Spinal cord (tissue), 10 donors: ENCODE results near the gene PRDM16. TPM values are rescaled to one million over a fixed set of nuclear protein-coding genes. Genes with fewer than 3 reads are reported as not detected.

Experiments
- DNase-seq, 6 donors: peaks; one replicate each; pipeline versions ENCODE4 v3.0.0 to v3.0.0-alpha.2; 2013 to 2015; ENCODE audit warnings: low spot score in 6 of 6, low read depth in 4 of 6
- H3K27ac ChIP-seq: one replicate; pipeline ENCODE4 v1.5.1; 2013; ENCODE audit warnings: low read depth, low read length, control low read depth
- H3K27me3 ChIP-seq: one replicate; pipeline ENCODE4 v1.6.1; 2013; ENCODE audit warnings: low read length; ENCODE audit not compliant: control insufficient read depth, insufficient read depth
- H3K36me3 ChIP-seq: one replicate; pipeline ENCODE4 v1.6.1; 2013; ENCODE audit warnings: low read length; ENCODE audit not compliant: control insufficient read depth, insufficient read depth
- H3K4me1 ChIP-seq: one replicate; pipeline ENCODE4 v1.6.1; 2013; ENCODE audit warnings: low read length; ENCODE audit not compliant: control insufficient read depth, insufficient read depth
- H3K4me3 ChIP-seq: one replicate; pipeline ENCODE4 v1.5.1; 2013; ENCODE audit warnings: low read depth, low read length, control low read depth
- H3K9me3 ChIP-seq: one replicate; pipeline ENCODE4 v1.6.1; 2013; ENCODE audit warnings: low read length; ENCODE audit not compliant: control insufficient read depth, insufficient read depth
- WGBS: methylation state at CpG from one replicate; pipeline ENCODE4 v1.1.5; 2013; ENCODE audit warnings: missing lambda C conversion rate; ENCODE audit not compliant: insufficient coverage; 5-methylcytosine and 5-hydroxymethylcytosine counted together
- polyA plus RNA-seq, 2 donors: library from polyadenylated mRNA; unstranded; fragments of 120-200 nt; gene quantifications; one replicate each; pipeline ENCODE4 v1.2.1, GENCODE V29; 2013; ENCODE audit not compliant: insufficient read length in 2 of 2
- total RNA-seq, 2 donors: library from RNA; depleted of rRNA in 1 of 2; stranded (reverse); fragments of 120-200 nt in 1 of 2; fragments of >200 nt in 1 of 2; gene quantifications; one replicate each; pipeline versions ENCODE4 v1.2.3 to v1.2.4, GENCODE V29; 2013 to 2014
- donor health status: healthy.

PRDM16 gene
- total and polyA plus RNA-seq, 4 donors, result 6.1 to 8.3 (median 7.3) TPM

- 89% methylated on average over 11 of the region's 11 CpGs for WGBS
- Histone ChIP-seq H3K9me3 (no peaks in the 10 kb centered on the region), H3K4me1 (peaks cover 57% of the 10 kb centered on the region), H3K4me3 (no peak overlapping the region), H3K27me3 (peaks cover 6% of the 10 kb centered on the region), H3K36me3 (peaks cover 12% of the 10 kb centered on the region), H3K27ac (no peak overlapping the region)
- no peak for DNase-seq
These were observed 239.1 kb downstream of the PRDM16 start for GRCh38 chr1:3308053-3308452.

GRCh38 chr1:3310718-3311400 is 241.9 kb downstream of the PRDM16 start:
- H3K36me3 ChIP-seq, result peaks cover 10% of the 10 kb centered on the region
- H3K4me3 ChIP-seq, result no peak overlapping the region
- peaks cover 18% of the 10 kb centered on the region for H3K27me3 ChIP-seq
- WGBS, result 48% methylated on average over 22 of the region's 25 CpGs
- DNase-seq, result no peak
- no peak overlapping the region for H3K27ac ChIP-seq
- peaks cover 59% of the 10 kb centered on the region for H3K4me1 ChIP-seq
- H3K9me3 ChIP-seq, result no peaks in the 10 kb centered on the region

DNA sequence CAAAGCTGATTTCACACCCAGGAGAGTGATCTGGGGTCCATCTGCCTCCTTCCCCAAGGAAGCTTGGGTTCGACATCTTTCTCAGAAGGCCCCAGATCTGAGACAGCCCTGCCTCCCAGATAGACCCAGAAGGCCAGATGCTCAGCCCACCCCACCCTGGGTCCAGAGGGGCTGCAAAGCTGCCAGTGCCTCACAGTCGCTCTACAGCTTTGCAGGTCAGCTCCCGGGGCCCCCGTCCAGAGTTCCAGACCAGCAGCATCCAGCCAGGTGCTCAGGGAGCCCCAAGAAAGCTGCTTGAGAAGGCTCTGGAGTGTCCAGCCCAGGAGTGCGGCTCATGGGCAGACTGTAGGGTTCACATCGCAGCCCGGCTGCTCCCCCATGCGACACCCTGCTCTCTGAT is 242.7 kb downstream of the PRDM16 start:
- H3K4me3 ChIP-seq, result no peak overlapping the region
- WGBS, result 96% methylated on average over 7 of the region's 8 CpGs
- peaks cover 10% of the 10 kb centered on the region for H3K36me3 ChIP-seq
- peaks cover 63% of the 10 kb centered on the region for H3K4me1 ChIP-seq
- no peak for DNase-seq
- no peaks in the 10 kb centered on the region for H3K9me3 ChIP-seq
- H3K27me3 ChIP-seq, result peaks cover 22% of the 10 kb centered on the region
- no peak overlapping the region for H3K27ac ChIP-seq

DNA sequence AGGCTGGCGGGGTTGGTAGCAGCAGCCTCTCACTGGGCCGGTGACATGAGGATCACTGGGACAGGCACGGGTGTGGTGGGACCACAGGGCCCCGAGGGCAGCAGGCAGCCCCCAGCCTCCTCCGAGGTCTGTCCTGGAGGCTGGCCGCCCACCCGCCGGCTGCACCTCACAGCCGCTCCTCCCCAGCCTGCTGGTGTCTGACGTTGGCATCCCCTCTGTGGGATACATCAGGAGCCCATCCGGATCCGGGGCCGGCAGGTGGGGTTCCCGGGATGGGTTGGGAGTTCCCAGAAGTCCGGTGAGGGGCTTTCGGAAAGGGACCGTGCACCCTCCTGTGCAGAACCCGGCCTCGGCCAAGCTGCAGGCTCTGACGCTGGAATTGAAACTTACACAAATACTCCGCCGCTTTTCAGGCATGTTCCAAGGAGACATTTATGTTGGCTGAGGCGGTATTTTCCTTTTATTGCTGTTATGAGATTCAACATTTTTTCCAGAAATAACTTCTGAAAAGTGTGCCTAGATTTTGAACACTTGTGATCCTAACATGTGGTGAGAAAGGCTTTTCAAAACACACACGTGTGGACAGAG is 243.4 kb downstream of the PRDM16 start:
- no peak overlapping the region for H3K4me3 ChIP-seq
- peaks cover 12% of the 10 kb centered on the region for H3K36me3 ChIP-seq
- H3K9me3 ChIP-seq, result no peaks in the 10 kb centered on the region
- H3K27ac ChIP-seq, result peak overlapping the region; percentile 87
- peaks cover 24% of the 10 kb centered on the region for H3K27me3 ChIP-seq
- H3K4me1 ChIP-seq, result peaks cover 63% of the 10 kb centered on the region
- 73% methylated on average over 18 of the region's 24 CpGs for WGBS
- peak in 1 of 6 donors; percentile 80 for DNase-seq

DNA sequence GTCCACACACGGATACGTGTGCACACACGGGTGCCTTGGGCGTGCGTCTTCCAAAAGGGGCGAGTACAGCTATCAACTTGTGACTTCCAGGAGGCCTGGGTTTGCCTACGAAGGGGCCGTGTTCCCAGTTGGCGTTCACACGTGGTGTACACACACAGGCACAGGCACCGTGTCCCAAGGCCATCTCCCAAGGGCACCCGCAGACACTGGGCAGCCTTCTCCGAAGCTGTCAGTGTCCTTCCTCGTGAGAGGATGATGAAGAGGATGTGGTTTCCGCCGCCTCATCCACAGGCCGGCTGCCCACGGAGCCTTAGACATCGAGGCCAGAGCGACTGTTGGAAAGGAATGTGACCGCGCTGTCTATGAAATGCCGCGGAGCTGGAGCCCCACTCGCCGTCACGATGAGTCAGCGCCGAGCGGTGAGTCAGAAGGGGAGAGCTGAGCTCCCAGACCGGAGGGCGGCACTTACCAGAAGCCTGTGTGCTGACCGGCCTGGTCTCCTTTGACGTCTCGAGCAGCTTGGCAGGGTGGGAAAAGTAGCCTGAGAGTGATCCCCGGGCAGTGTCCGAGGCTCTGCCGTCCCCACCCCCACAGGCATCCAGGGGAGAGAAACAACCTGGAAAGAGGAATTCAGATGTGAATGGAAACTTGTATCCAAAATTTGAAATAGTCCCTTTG is 244.0 kb downstream of the PRDM16 start:
- peak in 2 of 6 donors; percentile 53 to 84 for DNase-seq
- H3K4me1 ChIP-seq, result peaks cover 63% of the 10 kb centered on the region
- H3K27me3 ChIP-seq, result peaks cover 24% of the 10 kb centered on the region
- peaks cover 11% of the 10 kb centered on the region for H3K36me3 ChIP-seq
- peak overlapping the region; percentile 87 for H3K27ac ChIP-seq
- H3K4me3 ChIP-seq, result no peak overlapping the region
- WGBS, result 39% methylated on average over 34 of the region's 38 CpGs
- H3K9me3 ChIP-seq, result no peaks in the 10 kb centered on the region

- Histone ChIP-seq H3K27ac (peak overlapping the region; percentile 87), H3K27me3 (peaks cover 24% of the 10 kb centered on the region), H3K9me3 (no peaks in the 10 kb centered on the region), H3K4me1 (peaks cover 63% of the 10 kb centered on the region), H3K4me3 (no peak overlapping the region), H3K36me3 (peaks cover 9% of the 10 kb centered on the region)
- 15% methylated on average over 22 of the region's 22 CpGs for WGBS
- peak in 5 of 6 donors; percentile 65 to 95 (median 83) for DNase-seq
These were observed 244.6 kb downstream of the PRDM16 start for GRCh38 chr1:3313576-3313950.

- peaks cover 71% of the 10 kb centered on the region for H3K4me1 ChIP-seq
- H3K27ac ChIP-seq, result peak overlapping the region; percentile 8
- no peak overlapping the region for H3K4me3 ChIP-seq
- H3K36me3 ChIP-seq, result peaks cover 9% of the 10 kb centered on the region
- H3K9me3 ChIP-seq, result no peaks in the 10 kb centered on the region
- peak in 2 of 6 donors; percentile 86 to 89 for DNase-seq
- H3K27me3 ChIP-seq, result peaks cover 28% of the 10 kb centered on the region
- WGBS, result 9% methylated on average over 7 of the region's 22 CpGs
These were observed 245.7 kb downstream of the PRDM16 start for GRCh38 chr1:3314491-3315381.

DNA sequence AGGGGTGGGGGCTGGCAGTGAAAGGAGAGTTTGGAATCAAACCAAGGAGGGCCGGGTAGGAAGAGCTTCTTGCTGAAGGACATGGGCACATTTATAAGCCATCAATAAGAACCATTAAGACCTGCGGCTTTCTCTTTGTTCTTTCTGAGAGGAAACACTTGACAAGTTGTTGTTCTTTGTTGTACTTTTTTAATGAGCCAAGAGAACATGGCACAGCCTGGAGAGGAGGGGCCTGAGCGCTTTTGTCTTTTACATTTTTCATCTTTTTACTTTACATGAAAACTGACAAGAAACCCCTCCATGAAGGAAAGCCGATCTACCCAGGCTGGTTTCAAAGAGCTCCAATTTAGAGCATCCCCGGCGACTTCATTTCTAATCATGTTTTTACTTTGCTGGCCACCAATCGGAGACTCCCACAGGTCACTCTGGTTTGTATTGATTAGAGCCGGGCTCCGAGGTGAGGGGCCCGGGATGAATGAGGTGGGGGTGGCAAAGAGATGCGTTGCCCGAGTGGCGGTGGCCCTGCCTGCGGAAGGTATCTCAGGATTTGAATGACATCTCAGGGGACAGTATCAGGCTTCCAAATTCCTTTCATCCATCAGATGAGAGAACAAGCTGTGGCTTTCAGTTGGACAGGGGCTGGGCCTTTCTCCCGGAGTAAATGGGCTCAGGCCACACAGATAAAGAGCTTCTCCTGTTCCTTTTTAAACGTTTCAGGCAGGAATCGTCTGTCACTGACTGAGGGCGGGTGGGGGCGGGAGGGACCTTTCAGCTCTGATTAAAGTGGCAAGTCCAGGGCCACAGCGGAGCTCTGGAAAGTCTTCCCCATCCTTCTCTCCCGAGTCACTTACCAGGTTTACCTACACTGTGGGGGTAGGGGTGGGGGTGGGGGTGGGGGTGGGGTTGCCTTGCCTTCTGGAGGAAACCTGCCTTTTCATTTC is 246.7 kb downstream of the PRDM16 start:
- peaks cover 9% of the 10 kb centered on the region for H3K36me3 ChIP-seq
- peaks cover 70% of the 10 kb centered on the region for H3K4me1 ChIP-seq
- WGBS, result 21% methylated on average over 7 of the region's 21 CpGs
- H3K27me3 ChIP-seq, result peaks cover 28% of the 10 kb centered on the region
- H3K9me3 ChIP-seq, result no peaks in the 10 kb centered on the region
- no peak overlapping the region for H3K27ac ChIP-seq
- DNase-seq, result peak in 1 of 6 donors; percentile 65
- no peak overlapping the region for H3K4me3 ChIP-seq
